CMK (cell line): ENCODE results near the gene PGGT1B.
A peak's percentile ranks its signal among the peaks of the same experiment; 100 is the strongest.

Source experiments
- DNase-seq: peaks from one replicate; pipeline ENCODE4 v3.0.0-alpha.2; 2010; ENCODE audit warnings: low read depth

PGGT1B gene

DNA sequence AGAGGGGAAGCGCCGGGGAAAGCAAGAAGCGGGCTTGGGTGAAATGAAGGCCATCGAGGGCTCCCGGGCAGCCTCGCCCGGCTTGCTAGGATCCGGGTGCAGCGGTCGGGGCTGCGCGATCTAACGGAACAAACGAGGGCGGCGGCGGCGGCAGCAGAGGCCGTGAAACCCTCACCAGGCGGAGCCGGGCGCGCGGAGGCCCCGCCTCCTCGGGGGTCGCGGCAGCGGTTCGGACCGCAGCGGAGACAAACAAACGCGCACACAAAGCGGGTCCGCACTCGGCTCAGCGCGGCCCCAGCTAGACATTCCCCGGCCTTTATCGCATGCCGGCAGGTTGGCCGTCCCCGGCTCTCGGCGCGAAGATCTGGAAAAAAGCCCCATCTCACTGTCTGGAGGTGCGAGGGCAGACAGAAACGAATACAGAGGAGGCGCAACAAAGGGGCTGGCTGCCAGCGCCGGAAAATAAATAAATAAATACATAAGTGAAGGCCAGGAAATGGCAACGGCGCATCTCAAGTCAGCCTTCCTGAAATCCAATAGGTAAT is 82.4 kb downstream of the PGGT1B start:
- DNase-seq: no peak

DNA sequence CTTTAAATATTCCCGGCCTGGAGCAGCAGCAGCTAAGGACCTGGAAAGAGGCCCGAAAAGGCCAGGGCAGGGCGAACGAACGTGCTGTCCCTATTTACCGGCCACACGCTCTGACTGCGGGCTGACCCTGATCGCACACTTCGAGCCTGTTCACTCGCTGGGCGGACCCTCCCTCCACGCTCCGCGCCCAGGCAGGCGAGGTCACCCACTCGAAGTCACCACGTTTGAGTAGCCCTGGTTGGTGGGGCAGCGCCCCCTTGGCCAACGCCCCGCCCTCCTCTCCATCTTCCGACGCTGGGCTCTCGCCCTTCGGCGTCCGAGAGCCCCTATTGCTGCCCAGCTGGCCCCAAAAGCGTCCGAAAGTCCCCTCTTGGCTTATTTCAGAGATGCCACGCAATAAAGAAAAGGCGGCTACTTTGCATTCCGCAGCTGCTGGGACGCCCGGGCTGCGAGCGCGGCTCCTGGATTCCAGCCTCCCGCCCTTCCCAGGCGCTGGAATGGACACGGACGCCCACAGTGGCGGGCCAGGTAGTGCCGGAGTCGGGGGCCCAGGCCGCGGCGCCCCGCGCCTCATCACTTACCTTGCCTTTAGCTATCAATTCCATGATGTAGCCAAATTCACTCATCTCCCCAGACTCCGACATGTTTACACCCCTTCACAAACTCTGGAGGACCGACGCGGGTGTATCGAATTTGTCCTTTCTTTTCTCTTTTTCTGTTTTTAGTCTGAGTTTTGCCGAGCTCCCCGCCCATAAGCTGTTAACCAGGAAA is 83.1 kb downstream of the PGGT1B start:
- no peak for DNase-seq

DNA sequence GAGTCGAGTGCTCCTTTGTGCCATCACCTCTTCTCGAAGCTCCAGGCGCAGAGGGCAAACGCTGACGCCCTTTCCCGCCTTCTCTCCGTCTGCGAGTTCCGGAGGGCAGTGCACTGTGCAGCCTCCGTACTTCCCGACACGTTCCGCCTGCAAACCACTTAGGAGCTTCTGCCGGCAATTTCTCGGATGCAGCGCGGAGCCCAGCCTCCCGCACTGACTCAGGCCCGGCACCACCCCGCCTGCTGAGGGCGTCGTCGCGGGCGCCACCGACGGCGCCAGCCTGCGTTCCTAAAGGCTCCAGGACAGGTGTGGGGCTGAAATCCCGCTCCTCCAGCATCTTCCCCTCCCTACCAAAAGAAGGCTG is 83.7 kb downstream of the PGGT1B start:
- DNase-seq: no peak

DNA sequence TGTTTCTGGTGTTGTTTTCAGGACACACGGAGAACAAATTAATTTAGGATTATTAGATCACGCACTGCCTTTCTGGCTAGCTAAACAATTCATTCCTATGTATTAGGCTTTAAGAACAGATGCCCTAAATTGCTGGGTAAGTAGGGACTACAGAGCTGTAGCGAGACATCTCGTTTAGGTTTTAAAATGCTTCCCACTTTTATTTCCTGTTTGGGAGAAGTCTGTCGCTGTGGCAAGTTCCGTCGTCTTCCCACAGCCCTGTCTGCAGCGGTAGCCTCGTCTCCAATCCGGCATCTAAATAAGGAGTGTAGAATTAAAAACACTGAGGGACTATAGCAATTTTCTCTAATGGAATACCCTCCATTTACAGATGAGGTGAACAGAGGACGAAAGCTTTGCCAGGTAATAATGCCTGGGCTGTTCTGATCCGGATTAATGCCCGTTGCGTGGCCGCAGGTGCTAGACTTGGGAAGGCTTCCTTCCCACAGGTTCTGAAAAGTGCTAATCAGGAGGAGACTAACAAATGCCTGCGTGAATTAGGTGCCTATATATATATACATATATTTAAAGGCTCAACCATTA is 91.7 kb downstream of the PGGT1B start:
- no peak for DNase-seq

DNA sequence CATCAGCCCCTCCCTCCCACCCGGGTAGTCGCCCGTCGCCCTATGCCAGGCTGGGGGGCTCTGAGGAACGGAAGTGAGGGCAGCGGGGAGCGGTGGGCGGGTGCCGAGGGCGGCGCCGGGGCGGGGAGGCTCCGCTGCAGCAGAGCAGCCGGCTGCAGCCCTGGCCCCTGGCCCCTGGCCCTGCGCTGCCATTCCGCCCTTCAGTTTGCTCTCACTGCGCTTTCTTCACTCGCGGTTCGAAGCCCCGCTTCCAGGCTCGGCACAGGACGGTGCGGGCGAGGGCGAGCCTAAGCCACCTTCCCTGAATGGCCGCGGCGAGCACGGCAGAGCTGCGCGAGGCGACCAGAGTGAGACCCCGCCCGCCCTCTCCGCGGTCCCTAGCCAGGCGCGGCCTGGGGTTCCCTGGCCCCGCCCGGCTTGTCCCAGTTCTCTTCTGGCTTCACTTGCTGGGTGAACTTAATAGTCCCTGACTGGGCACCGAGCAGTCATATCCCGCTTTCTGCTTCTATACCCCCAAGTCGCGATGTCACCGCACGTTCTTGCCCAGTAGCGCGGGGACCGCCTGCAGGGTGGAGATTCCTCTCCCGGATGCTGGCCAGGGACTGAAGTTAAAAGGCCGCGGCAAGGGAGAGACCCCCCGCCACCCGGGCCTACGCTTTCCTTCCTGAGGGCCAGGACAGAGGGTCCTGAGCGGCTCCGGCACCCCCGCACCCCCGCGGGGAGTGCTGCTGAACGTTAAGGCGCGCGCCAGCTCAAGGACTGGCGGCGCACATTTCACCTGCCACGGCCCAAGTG is 92.3 kb downstream of the PGGT1B start:
- DNase-seq: no peak

DNA sequence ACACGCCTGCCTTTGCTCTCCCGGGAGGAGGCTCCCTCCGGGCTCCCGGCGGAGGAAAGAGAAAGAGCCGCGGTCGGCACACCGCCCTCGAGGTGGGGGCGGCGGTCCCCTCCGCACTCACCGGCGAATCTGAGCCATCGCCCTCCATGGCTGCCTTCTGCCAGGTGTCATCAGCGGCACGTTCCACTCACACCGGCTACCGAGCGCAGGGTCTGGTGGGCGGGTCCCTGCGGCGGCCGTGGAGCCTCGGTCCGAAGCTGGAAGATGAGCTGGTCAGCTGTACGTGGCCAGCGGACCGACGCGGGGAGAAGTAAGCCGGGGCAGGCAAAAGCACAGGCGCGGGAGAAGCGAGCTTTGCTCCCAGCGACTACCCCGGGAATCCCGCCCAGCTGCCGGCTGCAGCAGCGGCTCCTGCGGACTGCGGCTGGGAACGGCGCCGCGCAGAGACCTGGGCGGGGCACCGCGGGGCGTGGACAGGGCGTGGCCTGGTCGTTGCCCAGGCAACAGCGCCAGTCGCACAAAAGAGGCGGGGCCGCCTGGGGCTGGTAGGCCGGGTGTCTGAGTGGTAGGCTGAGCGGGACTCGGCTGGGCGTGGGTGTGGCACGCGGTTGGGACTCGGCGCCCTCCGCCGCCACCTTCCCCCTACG is 93.1 kb downstream of the PGGT1B start, which contains the start of gene TRIM36:
TSS of gene TRIM36 (minus strand) at position 422 of the 647 bp plus-strand sequence. CDS start at position 148, 274 bp downstream.
- DNase-seq: peak; percentile 73

DNA sequence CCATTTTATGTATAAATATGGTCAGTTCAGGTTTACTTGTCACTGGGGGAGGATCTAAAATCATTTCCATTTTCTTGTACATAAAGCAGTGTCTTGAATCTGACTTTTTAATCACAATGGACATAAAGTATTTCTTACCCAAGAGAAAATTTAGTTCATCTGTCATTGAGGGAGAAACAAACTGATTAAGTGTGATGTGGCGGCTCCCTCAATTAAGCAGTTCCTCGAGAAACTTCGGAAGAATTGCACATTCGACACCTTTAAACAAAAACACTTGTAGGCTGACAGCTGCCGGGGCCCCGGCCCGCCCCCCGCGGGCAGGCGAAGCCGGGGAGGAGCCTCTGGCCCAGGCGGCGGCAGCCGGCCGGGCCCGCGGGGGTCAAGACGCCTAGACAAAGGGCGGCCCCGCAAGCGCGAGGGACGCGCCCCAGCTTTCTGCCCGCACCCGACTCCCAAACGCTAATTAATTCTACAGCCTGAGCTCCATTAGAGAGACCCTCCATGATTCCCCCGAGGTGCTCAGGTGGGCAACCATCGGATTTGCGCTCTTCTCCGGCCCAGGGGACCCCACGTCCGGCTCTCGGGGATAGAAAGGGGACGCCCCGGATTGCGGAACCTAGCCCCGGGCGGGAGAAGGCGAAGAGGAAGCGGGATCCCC is 93.7 kb downstream of the PGGT1B start:
- no peak for DNase-seq

DNA sequence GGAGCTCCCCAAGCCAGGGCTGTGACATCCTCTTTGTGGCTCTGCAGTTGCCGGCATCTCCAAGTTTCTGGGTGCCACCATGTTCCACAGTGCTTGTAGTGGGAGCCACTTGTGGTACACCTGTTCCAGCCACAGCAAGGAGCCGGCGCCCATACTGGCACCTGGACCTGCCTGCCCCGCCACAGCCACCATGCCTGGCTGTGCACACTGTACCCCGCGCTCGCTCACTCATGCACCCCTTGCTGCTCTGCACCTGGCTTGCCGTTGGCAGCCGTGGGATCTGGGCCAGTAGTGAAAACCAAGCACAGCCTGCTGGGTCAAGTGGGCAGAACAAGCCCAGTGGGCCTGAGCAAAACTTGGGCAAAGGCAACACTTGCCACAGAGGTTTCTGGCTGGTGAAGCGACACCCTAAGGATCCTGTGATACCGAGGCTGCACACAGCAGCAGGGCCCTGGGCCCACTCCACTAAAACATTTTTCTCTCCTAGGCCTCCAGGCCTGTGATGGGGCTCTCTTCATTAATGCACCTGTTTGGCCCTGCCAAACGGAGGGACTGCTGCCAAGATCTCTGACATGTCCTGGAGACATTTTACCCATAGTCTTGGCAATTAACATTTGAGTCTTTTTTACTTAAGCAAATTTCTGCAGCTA is 95.8 kb downstream of the PGGT1B start:
- DNase-seq: no peak

DNA sequence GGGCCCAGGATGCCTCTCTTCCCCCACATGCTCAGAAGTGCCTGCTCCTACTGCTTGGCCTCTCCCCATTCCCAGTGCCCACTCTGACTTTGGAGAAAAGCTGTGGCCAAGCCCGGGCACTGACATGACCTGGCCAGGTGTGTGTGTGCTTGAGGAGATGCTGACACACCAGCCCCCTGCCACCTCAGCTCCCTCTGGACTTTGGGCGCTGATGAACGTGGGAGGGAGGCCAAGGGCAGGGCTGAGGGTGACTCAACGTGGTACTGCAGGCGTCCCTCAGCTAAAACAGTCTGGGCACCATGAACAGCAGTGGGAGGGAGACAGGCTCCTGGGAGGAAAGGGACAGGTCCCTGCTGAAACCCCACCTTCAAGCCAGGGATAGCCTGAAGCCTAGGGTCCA is 96.9 kb downstream of the PGGT1B start:
- DNase-seq: no peak

DNA sequence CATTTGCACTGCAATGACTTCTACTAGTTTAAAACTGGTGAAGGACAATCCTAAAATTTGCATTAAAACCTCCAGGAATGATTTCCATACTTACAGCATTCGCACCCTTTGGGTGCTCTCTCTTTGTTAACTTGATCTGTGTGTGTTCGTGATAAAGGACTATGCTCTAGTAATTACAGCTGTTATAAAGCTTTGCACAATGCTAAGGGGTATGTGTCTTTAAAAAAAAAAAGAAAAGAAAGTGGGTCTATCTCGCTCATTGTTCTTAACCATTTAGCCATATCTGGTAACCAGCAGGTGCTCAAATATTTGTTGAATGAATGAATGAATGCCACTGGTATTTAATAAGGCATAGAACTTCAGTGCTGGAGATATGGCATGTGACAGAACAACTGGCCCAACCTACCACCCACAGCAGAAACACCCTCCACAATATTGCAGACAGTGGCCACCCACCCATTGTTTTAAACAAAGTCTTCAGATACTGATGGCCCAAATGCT is 101.7 kb downstream of the PGGT1B start:
- no peak for DNase-seq
